Subcutaneous adipose tissue (tissue), 4 donors: ENCODE data around the gene FBXO46. TPM values are rescaled to one million over a fixed set of nuclear protein-coding genes. Genes with fewer than 3 reads are reported as not detected.

Experiments
- CTCF ChIP-seq: fragments of 450-650 bp; IDR thresholded peaks from one replicate; pipeline ENCODE4 v1.5.1; 2016; ENCODE audit warnings: low read depth, mild to moderate bottlenecking, control low read depth, antibody characterized with exemption, moderate library complexity
- total RNA-seq, 4 donors: library from RNA; depleted of rRNA; stranded (reverse); fragments of >200 nt; gene quantifications; one replicate each; pipeline ENCODE4 v1.1.0, GENCODE V29; 2016

Gene FBXO46
- total RNA-seq, 4 donors from 2014 or later: 5.1 to 12.1 (median 6.0) TPM

- TF ChIP-seq CTCF: no peak
These were observed 24.8 kb downstream of the FBXO46 start for GRCh38 chr19:45705710-45706415.

- no peak for TF ChIP-seq CTCF
These were observed 25.6 kb downstream of the FBXO46 start for GRCh38 chr19:45705115-45705514.

- TF ChIP-seq CTCF: no peak
These were observed 29.0 kb downstream of the FBXO46 start for GRCh38 chr19:45701676-45702075.

- no peak for TF ChIP-seq CTCF
These were observed 37.4 kb downstream of the FBXO46 start for GRCh38 chr19:45693106-45693788.

GRCh38 chr19:45692187-45693105 lies 38.2 kb downstream of the FBXO46 start, which contains the start of gene QPCTL:
Gene QPCTL, plus strand, starts transcription at chr19:45692666. Its CDS starts 38 bp downstream, at chr19:45692704.
- TF ChIP-seq CTCF: no peak

- TF ChIP-seq CTCF: no peak
These were observed 39.0 kb downstream of the FBXO46 start, which contains the start of gene SNRPD2 for GRCh38 chr19:45691516-45692186. Gene SNRPD2, minus strand, starts transcription at chr19:45691953. Its CDS starts 65 bp downstream, at chr19:45691888.
